GM21360 (cell line): ENCODE measurements around the gene AFF1.
"Not testable (repeated sequence)": the region's sequence is repeated elsewhere in the genome, so short reads cannot be mapped to it uniquely, and the experiment has no call there.

Source experiments
- ATAC-seq: cut with Tn5 transposase; IDR thresholded peaks from one replicate; pipeline ENCODE4 v1.9.1; 2021; ENCODE audit warnings: mild to moderate bottlenecking, moderate library complexity; ENCODE audit not compliant: unreplicated experiment

Gene AFF1

DNA sequence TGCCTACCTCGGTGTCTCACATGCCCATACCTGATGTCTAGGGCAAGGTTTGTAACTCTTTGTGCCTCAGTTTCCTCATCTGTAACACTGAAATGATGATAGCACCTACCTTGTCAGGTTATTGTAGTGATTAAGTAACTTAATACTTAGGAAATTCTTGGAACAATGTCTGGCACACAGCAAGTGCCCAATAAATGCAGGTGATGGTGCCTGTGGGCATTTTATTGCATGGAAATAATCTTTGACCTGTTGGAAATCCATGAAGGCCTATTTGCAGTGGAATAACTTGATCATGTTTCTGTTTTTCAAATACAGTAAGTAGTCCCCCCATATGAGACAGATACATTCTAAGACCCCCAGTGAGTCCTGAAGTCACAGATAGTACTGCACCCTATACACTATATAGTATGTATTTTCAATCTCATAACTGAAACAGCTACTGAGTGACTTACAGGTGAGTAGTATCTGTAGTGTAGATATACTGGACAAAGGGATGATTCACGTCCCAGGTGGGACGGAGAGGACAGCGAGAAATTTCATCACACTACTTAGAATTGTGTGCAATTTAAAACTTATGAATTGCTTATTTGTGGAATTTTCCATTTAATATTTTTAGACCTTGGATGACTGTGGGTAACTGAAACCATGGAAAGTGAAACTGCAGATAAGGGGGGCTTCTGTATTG, 42.1 kb downstream of the AFF1 start:
- no peak for ATAC-seq

DNA sequence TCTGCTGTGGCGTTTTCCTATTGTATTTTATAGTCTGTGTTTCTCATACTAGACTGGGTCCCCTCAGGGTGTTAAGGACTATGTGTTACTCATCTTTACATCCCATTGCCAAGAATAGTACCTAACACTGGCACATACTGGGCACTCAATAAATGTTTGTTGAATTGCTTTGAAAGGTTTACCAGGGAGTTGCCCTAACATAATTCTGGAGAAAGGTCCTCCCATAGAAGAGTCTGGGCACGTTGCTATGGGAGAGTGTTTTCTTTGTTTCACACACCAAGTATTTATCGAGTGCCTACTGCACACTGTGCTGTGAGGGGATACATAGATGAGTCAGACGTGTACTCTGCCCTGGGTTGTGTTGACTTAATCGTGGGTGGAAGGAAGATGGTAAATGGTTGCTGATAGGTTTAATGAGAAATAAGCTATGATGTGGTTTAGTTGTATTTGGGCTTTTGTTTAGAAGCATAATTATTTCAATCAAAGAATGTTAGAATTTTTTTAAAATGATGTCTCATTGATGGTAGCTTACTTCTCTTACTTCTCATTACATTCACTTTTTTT, 42.9 kb downstream of the AFF1 start:
- peak; percentile 93 for ATAC-seq

GRCh38 chr4:86978709-86979108, 43.9 kb downstream of the AFF1 start:
- ATAC-seq, result no peak

DNA sequence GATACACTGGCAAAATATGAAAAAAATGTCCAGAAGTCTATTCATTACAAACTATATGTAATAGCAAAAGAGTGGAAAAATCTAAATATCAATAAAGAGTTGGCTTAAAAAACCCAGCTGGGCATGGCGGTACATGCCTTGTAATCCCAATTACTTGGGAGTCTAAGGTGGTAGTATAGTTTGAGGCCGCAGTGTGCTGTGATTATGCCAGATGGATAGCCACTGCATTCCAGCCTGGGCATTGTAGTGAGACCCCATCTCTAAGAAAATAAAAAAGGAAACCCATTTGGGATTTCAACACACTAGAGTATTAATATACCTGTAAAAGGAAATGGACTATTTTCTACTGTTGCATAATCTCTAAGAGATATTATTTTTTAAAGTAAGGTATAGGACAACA, 45.4 kb downstream of the AFF1 start:
- ATAC-seq, result no peak

GRCh38 chr4:86981789-86982188, 47.0 kb downstream of the AFF1 start:
- no peak for ATAC-seq

- not testable (repeated sequence) for ATAC-seq
These were observed 51.0 kb downstream of the AFF1 start for GRCh38 chr4:86985852-86986251.

- ATAC-seq, result not testable (repeated sequence)
These were observed 54.8 kb downstream of the AFF1 start for GRCh38 chr4:86989658-86990057.

- no peak for ATAC-seq
These were observed 55.7 kb downstream of the AFF1 start for GRCh38 chr4:86990510-86990909.

- no peak for ATAC-seq
These were observed 57.2 kb downstream of the AFF1 start for GRCh38 chr4:86991994-86992393.

GRCh38 chr4:86993909-86994681, 59.3 kb downstream of the AFF1 start:
- no peak for ATAC-seq

DNA sequence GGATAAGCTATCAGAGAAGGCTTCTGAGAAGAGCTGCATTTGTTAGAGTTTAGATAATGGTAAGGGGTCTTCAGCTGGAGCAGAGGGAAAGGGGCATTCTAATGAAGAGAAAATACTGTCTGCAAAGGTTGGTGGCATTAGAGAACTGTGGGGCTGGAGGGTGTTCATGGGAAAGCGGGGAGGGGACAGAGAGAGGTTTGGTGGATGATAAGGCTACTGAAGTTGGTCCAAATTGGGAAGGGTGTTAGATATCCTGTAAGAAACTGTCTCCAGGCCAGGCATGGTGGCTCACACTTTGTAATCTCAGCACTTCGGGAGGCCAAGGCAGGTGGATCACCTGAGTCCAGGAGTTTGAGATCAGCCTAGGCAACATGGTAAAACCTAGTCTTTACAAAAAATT, 59.9 kb downstream of the AFF1 start:
- ATAC-seq, result no peak

GRCh38 chr4:86996510-86996909, 61.7 kb downstream of the AFF1 start:
- not testable (repeated sequence) for ATAC-seq

DNA sequence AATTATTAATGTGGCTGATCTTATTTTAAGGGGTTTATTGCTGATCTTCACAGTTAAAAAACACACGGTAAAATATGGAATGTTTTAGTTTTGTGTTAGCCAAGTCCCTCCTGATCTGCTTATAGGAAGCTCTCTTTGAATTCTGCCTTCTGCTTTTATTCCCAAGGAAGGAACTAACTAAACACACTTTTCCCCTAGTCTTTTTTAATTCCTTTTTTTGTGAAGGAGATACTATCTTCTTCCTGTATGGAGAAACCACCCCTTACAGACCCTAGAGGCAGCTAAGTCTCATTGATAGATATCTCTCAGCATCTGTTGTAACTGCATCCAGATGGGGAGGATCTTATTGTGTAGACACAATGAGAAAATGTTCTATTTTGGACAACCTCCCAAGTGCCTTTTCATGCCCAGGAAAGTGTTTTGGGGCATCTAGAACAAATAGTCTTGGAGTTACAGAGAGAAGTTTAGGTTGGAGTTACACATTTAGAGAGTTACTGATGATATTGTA, 64.4 kb downstream of the AFF1 start:
- no peak for ATAC-seq

GRCh38 chr4:87002682-87003043, 67.9 kb downstream of the AFF1 start:
- no peak for ATAC-seq

DNA sequence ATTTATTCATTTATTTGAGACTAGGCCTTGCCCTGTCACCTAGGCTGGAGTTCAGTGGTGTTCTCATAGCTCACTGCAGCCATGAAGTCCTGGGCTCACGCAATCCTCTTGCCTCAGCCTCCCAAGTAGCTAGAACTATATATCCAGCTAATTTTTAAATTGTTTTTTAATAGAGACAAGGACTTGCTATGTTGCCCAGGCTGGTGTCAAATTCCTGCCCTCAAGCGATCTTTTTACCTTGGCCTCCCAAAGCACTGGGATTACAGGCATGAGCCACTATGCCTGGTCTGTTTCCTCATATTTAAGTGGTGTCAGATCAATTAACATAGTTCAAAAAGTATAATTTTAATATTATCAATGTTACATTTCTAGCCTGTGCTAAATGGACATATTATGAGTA, 68.5 kb downstream of the AFF1 start:
- no peak for ATAC-seq

DNA sequence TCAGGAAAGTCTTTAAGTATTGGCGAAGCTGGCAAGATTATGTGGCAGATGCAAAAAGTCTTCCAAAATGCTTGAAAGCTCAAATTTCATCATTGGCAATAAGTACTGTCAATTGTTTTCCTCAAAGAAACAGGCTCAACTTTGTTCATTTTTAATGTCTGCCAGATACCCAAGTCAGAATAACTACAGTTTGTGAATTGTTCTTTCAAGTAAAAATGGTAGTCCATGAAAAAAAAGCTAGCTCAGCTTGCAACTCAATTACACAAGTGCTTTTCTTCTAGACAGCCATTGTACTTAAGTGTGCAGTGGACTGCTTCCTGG, 70.5 kb downstream of the AFF1 start:
- ATAC-seq, result no peak

GRCh38 chr4:87005690-87006425, 71.0 kb downstream of the AFF1 start:
- ATAC-seq, result no peak

GRCh38 chr4:87006426-87006675, 71.5 kb downstream of the AFF1 start:
- peak; percentile 63 for ATAC-seq

DNA sequence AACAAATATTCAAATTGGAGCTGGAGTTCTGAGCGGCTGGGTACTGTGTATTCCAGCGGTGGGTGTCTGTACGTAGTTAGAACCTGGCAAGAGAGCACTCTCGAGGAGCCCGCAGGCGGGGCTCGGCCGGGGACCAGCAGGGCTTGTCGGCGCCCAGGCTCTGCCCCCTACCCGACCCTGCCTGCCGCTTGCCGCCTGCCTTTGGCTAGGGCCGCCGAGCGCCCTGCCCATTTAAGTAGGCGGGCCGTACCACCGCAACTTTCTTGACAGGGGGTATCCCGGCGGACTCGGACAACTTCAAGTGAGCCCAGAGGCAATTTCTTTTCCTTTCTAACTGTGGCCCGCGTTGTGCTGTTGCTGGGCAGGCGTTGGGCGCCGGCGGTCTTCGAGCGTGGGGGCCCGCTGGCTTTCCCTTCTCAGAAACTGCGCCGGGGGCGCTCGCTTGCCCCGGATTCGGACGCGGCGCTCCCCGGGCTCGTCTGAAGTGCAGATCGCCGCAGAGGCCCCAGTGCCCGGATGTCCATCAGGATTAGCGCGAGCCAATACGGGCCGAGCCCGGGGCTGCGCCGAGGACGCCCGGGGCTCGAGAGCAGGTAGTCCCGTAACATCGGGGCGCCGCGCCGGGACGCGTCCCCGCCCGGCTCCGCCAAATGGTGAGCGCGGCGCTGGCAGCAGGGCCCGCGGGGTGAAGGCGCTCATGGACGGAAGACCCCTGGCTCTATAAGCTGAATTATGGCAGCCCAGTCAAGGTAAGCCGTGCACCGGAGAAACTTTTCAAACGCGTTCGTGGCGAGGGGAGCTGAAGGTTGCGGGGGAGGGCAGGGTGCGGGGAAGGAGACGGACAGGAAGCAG, 72.1 kb downstream of the AFF1 start:
- peak; percentile 69 for ATAC-seq

DNA sequence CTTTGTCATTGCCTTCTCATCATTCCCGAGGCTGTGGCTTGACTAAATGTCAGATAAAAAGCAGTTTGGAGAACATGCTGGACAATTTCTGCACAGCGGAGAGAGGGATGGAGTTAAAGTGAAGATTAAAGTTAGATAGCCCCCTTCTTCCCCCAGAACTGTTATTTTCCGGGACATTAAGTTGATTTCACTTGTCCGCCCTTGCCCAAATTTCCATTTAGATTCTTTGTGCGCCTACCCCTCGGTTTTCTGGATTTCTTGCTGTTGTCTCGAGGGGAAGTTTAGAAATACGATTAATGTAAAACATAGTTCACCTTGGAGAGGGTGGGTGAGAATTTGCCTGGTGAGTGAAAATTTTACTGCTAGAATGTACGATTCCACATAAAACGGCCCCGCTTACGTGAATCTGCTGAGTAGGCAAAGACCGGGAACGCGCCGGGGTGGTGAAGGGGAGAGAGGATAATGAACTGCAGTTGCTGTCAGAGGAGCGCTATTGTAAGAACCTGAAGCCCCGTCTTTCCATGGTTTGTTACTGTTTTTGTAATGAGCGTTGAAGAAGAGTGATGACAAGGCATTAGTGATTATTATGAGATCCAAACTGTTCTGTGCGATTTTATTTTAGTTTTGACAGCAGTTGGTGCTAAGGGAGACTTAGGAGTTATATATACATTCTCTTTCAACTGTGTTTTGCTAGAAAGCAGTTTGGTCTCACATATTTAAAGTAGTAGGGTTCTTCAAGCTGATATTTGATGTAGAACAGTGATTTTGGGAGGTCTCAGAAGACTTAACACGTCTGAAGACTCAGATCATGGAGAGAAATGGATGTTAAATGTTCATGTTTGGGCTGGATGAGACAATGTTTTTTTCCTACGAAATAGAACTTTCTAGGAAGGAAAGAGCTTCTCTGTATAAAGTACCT, 73.0 kb downstream of the AFF1 start:
- no peak for ATAC-seq
